ENCODE results near the gene EARS2.

The EARS2 gene

DNA sequence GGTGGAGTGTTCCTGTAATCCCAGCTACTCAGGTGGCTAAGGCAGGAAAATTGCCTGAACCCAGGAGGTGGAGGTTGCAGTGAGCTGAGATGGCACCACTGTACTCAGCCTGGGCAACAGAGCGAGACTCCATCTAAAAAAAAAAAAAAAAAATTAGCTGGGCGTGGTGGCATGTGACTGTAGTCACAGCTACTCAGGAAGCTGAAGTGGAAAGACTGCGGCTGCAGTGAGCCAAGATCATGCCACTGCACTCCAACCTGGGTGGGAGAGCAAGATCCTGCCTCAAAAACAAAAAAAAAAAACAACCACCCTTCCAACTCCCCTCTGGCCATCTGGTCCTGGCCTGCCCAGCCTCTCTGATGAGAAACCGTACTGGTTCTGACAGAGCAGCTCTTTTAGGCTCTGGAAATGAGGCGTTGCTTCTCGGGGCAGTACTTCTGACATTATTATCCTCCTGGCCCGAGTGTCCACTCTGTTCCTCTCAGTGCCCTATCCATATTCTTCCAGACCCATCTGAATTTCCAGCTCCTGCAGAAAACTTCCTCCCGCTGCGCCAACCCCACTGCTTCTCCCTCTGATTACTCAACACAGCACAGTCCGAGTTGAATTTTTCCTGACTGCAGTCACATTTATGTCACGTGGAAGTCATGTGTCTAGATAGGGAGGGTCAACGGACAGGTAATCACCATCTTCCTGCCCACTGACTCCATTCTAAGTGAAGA lies 60.2 kb downstream of the EARS2 start:
- TF ChIP-seq, protein P1, sequence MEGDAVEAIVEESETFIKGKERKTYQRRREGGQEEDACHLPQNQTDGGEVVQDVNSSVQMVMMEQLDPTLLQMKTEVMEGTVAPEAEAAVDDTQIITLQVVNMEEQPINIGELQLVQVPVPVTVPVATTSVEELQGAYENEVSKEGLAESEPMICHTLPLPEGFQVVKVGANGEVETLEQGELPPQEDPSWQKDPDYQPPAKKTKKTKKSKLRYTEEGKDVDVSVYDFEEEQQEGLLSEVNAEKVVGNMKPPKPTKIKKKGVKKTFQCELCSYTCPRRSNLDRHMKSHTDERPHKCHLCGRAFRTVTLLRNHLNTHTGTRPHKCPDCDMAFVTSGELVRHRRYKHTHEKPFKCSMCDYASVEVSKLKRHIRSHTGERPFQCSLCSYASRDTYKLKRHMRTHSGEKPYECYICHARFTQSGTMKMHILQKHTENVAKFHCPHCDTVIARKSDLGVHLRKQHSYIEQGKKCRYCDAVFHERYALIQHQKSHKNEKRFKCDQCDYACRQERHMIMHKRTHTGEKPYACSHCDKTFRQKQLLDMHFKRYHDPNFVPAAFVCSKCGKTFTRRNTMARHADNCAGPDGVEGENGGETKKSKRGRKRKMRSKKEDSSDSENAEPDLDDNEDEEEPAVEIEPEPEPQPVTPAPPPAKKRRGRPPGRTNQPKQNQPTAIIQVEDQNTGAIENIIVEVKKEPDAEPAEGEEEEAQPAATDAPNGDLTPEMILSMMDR (IDR thresholded peaks at IDR 0.05; ENCODE audit: poor library complexity, severe bottlenecking): no peak
- peak; percentile 84 for ATAC-seq (ENCODE audit: low read depth)
- H3K4me1 ChIP-seq (ENCODE audit: insufficient read depth, poor library complexity, severe bottlenecking): peaks cover 25% of the 10 kb centered on the region
- H3K27ac ChIP-seq (ENCODE audit: poor library complexity, severe bottlenecking): peak overlapping the region; percentile 70
- DNase-seq (ENCODE audit: low spot score): no peak
- peaks cover 36% of the 10 kb centered on the region for H3K36me3 ChIP-seq (ENCODE audit: low read depth)
- no peaks in the 10 kb centered on the region for H3K27me3 ChIP-seq (ENCODE audit: insufficient read depth, poor library complexity, severe bottlenecking)
- H3K9me3 ChIP-seq (ENCODE audit: severe bottlenecking): no peaks in the 10 kb centered on the region
- H3K4me3 ChIP-seq (ENCODE audit: severe bottlenecking): no peak overlapping the region

DNA sequence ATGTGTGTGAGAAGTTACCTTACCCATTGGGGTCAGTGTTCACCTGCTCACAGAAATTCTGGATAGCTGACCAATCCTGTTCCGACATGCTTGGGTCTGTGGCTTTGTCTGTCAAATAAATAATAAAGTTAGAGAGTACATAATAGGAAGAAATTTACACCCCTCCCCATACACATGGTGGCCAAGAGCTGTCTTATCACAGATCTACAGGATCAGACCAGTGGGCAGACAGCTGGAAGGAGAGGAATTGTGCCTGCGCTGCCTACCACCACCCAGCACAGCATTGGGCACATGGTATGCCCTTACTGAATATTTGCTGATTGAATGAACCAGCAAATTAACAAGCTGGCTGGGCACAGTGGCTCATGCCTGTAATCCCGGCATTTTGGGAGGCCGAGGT lies 61.5 kb downstream of the EARS2 start:
- no peak for DNase-seq (ENCODE audit: low spot score)
- Histone ChIP-seq H3K27ac (ENCODE audit: poor library complexity, severe bottlenecking) (no peak overlapping the region), H3K4me1 (ENCODE audit: insufficient read depth, poor library complexity, severe bottlenecking) (peaks cover 30% of the 10 kb centered on the region), H3K36me3 (ENCODE audit: low read depth) (peaks cover 39% of the 10 kb centered on the region), H3K27me3 (ENCODE audit: insufficient read depth, poor library complexity, severe bottlenecking) (no peaks in the 10 kb centered on the region), H3K9me3 (ENCODE audit: severe bottlenecking) (no peaks in the 10 kb centered on the region), H3K4me3 (ENCODE audit: severe bottlenecking) (no peak overlapping the region)
- TF ChIP-seq, protein P1 (IDR thresholded peaks at IDR 0.05; ENCODE audit: poor library complexity, severe bottlenecking): no peak
- no peak for ATAC-seq (ENCODE audit: low read depth)

DNA sequence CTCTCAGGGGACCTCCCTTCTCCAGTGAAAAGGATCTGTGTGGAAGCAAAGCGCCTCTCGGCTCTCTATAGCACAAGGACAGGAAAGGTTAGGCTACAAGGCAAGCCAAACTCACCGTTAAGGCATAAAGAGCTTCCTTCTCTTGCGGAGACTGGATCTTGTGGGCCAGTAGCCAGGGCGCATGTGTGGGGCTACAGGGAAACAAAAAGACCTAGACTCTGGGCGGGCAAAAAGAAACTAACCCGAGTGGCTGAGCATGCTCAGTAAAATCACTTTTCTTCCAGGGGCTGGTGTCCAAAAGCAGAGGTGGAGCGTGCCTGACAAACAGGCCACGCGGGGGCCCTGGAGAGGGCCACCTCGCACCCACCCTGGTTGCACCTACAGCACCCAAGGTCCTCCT lies 63.0 kb downstream of the EARS2 start:
- ATAC-seq (ENCODE audit: low read depth): no peak
- peaks cover 54% of the 10 kb centered on the region for H3K36me3 ChIP-seq (ENCODE audit: low read depth)
- no peak for DNase-seq (ENCODE audit: low spot score)
- H3K4me3 ChIP-seq (ENCODE audit: severe bottlenecking): no peak overlapping the region
- peak overlapping the region; percentile 96 for H3K27ac ChIP-seq (ENCODE audit: poor library complexity, severe bottlenecking)
- H3K27me3 ChIP-seq (ENCODE audit: insufficient read depth, poor library complexity, severe bottlenecking): no peaks in the 10 kb centered on the region
- H3K9me3 ChIP-seq (ENCODE audit: severe bottlenecking): no peaks in the 10 kb centered on the region
- H3K4me1 ChIP-seq (ENCODE audit: insufficient read depth, poor library complexity, severe bottlenecking): peaks cover 30% of the 10 kb centered on the region
- TF ChIP-seq, protein P1 (IDR thresholded peaks at IDR 0.05; ENCODE audit: poor library complexity, severe bottlenecking): no peak

DNA sequence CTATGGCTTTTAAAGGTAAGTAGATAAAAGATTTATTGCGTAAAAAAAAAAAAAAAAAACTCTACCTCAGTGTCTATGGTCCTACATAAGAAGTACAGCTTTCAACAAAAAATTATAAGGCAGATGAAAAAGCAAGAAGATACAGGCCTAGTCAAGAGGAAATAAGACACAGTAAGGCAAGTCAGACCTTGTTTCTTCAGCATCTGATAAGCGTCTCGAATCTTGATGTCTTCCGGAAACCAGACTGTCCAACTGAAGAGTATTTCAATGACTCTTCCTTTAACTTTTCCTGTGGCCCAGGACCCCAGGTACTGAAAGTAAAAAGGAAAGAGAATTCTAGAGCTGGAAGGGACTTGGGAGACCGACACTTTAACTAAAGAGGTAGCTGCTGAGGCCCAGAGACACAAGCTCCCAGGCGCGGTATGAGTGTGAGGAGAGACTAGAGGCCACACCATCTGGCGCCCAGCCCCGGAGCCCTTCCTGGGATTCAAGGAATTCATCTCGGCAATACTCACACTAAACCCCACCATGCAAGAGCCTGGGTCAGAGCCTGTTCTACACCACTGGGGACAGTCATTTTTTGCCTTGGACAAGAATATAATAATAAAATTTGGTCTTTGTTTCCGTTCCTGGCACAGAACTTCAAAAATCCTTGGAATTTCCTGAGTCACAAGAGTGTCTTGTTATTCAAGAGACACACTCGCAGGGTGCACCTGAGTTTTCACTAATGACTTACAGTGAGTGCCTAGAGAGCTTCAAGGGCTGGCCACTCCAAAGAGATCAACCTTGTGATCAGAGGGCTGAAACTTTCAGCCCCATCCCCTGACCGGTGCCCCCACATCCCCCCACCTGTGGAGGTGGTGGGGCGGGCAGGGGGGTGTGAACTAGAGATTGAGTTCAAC lies 65.4 kb downstream of the EARS2 start:
- peaks cover 20% of the 10 kb centered on the region for H3K4me1 ChIP-seq (ENCODE audit: insufficient read depth, poor library complexity, severe bottlenecking)
- DNase-seq (ENCODE audit: low spot score): no peak
- peaks cover 64% of the 10 kb centered on the region for H3K36me3 ChIP-seq (ENCODE audit: low read depth)
- no peak overlapping the region for H3K4me3 ChIP-seq (ENCODE audit: severe bottlenecking)
- H3K27me3 ChIP-seq (ENCODE audit: insufficient read depth, poor library complexity, severe bottlenecking): no peaks in the 10 kb centered on the region
- H3K9me3 ChIP-seq (ENCODE audit: severe bottlenecking): no peaks in the 10 kb centered on the region
- ATAC-seq (ENCODE audit: low read depth): peak; percentile 84
- peak overlapping the region; percentile 96 for H3K27ac ChIP-seq (ENCODE audit: poor library complexity, severe bottlenecking)
- TF ChIP-seq, protein P1 (IDR thresholded peaks at IDR 0.05; ENCODE audit: poor library complexity, severe bottlenecking): peak; percentile 9
